Activated naive CD4-positive, alpha-beta T cell treated with anti-CD3 and anti-CD28 coated beads, Interleukin-2, amount 50 U/mL, for 16 hours (primary cell): Measurements from ENCODE around the gene PTOV1.

Experiments
- DNase-seq: peaks from one replicate; pipeline ENCODE4 v3.0.0-alpha.2; 2020

Gene PTOV1

GRCh38 chr19:49861107-49861506, 10.1 kb downstream of the PTOV1 start:
- DNase-seq, result no peak

DNA sequence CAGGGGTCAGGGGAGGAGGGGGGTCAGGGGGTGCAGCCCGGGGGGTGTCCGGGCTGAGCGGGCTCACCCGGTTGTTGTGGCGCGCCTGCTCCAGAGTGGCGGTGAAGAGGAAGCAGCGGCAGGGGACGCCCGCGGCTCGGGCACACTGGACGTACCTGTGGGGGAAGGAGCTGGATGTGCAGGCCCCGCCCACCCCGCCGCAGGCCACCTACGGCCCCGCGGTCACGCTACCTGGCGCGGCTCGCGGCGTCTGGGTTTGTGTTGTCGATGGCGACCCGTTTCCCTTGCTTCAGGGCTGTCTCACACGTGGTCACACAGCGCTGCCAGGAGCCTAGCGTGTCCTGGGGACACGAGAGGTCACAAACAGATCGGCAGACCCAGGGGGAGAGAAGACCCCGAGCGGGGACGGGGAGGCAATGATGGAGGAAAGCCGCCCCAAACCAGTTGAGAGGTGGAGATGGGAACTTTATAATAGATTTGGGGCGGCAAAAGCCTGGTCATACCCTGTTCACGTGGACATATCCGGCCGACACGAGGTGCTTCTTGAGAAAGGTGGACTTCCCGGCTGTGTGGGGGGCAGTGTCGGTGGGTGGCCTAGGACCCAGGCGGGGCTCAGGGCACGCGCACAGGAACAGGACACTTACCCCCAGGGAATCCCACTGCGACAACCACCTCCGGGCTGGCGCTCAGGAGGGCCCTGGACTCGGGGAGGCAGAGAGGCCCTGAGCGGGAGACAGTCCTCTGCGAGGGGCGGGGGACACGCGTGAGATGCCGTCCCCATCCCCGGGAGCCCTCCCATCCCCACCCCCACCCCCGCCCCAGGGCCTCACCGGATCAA, 10.8 kb downstream of the PTOV1 start:
- no peak for DNase-seq

DNA sequence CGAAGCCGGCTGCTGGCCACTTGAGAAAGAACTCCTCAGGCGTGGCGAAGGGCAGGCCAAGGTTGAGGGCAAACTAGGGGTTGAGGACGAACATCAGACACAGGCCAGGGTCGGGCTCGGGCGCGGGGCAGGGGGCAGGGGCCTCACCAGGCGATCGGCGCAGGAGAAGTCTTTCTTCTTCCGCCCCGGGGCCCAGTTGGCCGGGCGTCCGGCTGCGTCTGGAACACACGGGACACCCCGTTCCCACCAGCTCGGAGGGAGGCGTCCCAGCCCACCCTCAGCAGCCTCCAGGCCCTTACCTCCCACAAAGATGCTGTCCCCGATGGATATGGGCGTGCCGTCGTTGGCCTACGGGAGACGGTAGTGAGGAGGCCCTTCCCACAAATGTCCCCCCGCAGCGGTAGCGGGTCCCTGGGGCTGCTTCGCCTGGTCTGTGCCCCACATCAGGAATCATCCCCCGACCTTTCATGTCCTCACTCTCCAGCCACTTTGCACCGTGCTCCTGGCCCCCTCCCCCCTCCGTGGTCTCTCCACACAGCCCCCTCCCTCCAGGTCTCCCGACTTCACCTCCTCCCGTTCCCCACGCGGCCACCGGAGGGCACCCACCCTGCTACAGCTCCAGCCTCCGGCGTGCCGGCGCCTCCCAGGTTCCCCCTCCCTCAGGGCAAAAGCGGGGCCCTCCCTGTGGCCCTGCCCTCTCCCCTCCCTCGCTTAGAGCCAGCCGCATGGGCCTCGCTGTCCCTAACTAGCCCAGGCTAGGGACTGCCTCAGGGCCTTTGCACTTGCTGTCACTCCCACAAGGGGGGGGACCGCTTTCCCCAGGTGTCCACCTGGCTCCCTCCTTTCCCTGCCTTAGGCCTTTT, 11.7 kb downstream of the PTOV1 start:
- no peak for DNase-seq

GRCh38 chr19:49863254-49863934, 12.4 kb downstream of the PTOV1 start:
- DNase-seq, result no peak

- DNase-seq, result no peak
Observed at GRCh38 chr19:49863935-49864320, 13.0 kb downstream of the PTOV1 start.

- DNase-seq, result no peak
Observed at GRCh38 chr19:49864890-49865289, 13.9 kb downstream of the PTOV1 start.

GRCh38 chr19:49866933-49867782, 16.2 kb downstream of the PTOV1 start, which contains the start of gene PNKP:
PNKP (minus strand) TSS chr19:49867576; CDS start chr19:49867204, 372 bp downstream.
- DNase-seq, result peak; percentile 91

GRCh38 chr19:49869009-49869483, 18.1 kb downstream of the PTOV1 start:
- DNase-seq, result no peak

GRCh38 chr19:49869484-49870308, 18.7 kb downstream of the PTOV1 start:
- peak; percentile 86 for DNase-seq

DNA sequence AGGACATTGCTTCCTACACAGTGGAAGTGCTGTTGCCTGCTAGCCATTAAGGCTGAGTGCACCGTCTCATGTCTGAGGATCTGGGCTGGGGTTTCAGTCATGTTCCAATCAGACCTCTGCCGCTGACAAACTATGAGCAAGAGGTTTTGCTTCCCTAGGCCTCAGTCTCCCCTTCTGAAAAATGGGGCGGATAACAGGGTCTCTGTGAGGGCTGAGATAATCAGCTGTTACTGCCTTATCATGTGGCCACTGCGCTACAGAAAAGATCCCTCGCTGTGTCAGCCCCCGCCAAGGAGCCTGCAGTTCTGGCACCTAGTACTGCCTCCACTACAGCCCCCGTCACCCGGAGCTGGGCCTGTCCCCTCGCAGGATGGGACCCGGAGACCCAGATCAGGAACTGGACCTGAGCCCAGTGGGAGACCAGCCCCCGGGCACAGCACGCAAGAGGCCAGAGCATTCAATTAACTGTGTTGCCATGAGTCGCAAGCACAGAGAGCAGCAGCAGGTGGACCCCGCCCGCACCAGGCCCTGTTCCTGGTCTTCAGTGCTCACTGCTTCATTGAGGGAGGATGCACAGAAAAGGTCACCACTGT, 19.4 kb downstream of the PTOV1 start:
- no peak for DNase-seq

DNA sequence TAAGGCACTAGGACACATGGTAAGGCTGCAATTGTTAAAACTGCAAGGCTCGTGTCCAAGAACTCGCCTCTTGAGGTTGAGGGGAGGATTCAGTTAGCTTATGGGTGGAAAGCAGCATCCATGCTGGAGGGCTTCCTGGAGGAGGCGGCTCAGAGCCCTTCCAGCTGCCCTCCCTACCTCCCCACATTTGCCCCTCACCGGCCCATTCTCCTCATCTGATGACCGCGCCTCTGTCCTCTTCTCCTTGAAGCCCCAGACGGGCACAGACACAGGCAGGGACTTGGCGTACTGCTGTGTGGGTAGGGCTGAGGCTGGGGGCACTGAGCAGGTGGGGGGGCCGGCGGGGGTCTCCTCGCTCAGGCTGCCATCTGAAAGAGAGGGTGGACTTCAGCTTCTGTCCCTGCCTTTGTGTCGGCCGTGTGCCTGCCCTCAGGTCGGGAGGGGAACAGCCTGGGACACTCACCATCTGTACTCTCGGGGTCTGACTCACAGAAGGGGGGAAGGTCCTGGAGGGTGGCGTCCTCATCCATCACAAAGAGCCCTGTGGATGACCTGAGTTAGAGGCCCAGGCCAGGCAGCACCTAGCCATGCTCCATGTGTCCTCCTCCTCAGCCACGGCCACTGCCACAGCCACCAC, 20.5 kb downstream of the PTOV1 start:
- DNase-seq, result no peak

DNA sequence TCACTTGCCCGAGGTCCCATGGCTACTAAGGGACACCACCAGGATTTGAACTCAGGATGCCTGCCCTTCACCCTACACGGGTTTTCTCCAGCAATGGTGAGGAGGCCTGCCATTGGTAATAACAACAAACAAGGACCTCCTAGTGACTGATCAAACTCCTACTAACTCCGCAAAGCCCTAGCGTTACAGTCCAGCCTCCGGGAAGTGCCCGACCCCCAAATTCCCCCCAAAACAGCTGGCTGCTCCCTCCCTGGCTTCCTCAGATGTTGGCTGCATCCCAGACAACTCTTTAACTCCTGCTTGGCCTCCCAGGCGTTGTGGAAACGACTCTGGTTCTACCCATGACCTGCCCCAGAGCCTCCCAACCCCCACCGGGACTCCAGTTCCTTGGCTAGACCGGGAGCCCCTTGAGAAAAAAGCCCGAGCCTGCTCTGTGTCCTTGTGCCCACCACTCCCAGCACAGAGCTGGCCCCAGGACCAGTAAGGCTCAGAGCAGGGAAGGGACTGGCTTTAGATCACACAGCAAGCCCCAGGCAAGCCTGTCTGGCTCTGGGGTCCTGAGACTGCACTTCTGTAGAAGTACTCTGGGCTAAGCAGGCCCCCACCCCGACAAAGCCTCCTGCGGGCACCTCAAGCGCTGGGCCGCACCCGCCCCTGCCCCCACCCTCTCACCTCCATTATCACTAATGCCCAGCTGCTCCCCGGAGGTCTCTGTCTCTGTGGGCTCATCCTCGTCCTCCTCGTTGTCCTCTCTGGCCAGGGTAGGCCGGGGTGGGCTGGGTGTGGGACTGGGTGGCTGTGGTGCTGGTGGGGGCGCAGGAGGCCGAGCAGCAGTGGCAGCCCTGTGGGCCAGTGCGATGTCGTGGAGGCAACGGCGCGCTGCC, 21.5 kb downstream of the PTOV1 start:
- DNase-seq, result no peak

- no peak for DNase-seq
Observed at GRCh38 chr19:49873129-49873521, 22.2 kb downstream of the PTOV1 start.

GRCh38 chr19:49873834-49874233, 22.9 kb downstream of the PTOV1 start:
- no peak for DNase-seq

DNA sequence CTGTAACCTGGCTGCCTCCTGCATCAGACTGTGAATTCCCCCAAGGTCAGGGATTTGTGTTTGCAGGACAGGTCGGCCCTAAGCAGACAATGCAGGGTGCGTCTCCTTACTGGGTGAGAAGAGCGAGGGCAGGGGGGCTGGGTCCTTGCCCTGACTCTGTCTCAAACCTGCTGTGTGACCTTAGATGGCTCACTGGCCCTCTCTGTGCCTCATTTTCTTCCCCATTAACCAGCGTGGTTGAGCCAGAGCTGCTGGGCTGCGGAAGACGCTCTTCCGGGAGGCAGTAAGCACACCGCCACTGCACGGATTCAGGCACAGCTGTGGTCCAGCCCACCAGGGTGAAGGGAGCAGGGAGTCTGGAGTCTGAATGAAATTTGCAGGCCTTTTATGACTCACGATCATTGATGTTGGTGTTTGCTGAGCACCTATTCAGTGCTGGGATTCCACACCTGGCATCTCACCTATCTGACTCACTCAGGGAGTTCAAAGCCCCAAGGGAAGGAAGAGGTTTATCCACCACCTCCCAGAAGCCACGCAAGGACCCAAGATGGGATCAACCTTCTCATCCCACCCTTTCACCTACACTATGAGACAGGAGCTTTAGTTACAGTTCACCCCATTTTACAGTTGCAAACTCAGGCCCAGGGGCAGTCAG, 23.7 kb downstream of the PTOV1 start:
- no peak for DNase-seq

DNA sequence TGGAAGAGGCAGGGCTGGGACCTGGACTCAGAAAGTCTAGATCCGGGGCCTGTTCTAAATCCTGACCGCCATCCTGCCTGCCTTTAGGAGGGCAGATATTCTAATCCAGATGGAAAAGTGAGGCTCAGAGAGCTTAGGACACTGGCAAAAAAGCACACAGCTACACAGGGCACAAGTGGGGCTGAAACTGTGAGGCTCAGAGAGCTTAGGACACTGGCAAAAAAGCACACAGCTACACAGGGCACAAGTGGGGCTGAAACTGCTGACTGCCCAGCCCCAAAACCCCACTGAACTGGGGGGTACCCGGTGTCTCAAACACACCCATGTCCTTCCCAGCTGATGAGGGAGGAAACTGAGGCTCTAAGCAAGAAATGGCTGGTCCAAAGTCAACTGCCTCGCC, 24.2 kb downstream of the PTOV1 start:
- no peak for DNase-seq

DNA sequence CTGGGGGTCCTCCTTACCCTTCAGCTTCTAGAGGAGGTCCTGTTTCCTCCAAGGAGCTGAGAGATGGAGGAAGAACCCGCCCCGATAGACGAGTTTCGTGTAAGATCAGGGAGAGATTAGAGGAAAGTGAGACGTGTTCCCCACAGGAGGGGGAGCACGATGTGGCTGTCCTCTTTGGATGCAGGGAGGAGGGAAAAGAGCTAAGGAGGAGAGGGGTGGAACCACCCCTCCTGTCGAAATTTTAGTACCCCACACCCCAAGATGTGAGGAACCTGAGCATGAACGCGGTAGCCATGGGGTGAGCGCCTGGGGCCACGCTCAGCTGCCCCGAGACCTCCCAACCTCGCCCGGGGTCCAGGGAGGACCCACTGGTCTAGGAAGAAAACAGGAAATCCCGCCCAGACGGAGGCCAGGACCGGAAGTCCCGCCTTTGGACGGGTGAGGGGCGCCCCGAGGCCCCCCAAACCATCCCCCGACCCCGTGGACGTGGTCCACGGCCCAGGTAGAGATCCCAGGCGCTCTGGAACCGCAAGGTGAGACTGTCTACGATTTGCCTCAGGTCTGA, 25.0 kb downstream of the PTOV1 start:
- peak; percentile 61 for DNase-seq

DNA sequence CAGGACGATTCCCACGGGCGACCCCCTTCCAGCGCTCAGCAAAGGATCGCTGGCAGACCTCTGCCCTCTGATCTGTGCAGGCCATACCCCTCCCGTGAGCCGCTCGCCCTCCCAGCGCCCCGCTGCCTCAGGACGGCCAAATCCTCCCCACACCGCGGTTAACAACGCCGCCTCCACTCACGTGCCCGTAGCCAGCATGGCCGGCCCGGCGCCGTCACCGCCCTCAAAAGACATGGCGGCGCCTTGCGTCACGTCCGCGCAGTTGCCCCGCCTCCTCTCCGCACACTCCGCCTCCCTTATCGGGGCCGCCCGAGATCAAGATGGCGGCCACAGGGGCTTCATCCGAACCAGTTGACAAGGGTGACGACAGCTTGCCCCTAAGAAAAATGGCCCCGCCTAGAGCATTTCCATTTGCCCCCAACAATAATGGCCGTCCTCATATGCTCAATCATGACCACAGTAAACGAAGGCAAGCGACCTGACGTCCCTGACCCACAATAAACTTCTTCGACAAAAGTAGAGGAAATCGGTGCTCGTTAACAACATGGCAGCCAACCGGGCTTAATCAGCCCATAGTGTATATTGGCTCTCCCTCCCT, 25.6 kb downstream of the PTOV1 start:
- DNase-seq, result peak; percentile 97
